A549 (cell line): ENCODE measurements around the gene PPP4R4. TPM values are rescaled to one million over a fixed set of nuclear protein-coding genes. Genes with fewer than 3 reads are reported as not detected.

ENCODE experiments used
- ATAC-seq, 2 experiments: fragments of 200-7000 bp in 1 of 2; fragments of >200 bp in 1 of 2; cut with Nextera tagmentation in 1 of 2; cut with Tn5 transposase in 1 of 2; 3 replicates each; pipeline versions ENCODE4 v1.8.0 to v1.9.1; 2018 to 2020; ENCODE audit warnings: mild to moderate bottlenecking in 1 of 2, moderate library complexity in 1 of 2
- CTCF ChIA-PET: fragments of 300-600 bp; sonication (Branson Sonifier 250); formaldehyde crosslinking; extraction: SDS; loops from one replicate; lab custom pipeline; 2021; ENCODE audit warnings: antibody characterized with exemption, inconsistent platforms; lab: Yijun Ruan, JAX
- POLR2A ChIA-PET: fragments of 350-600 bp; formaldehyde crosslinking; extraction: SDS; loops from one replicate; lab custom pipeline; 2021; ENCODE audit warnings: antibody characterized with exemption, inconsistent platforms; lab: Yijun Ruan, JAX
- DNase-seq, 2 experiments: peaks; one replicate each; pipeline versions ENCODE4 v3.0.0 to v3.0.0-alpha.2; 2011 to 2016; ENCODE audit warnings: low read depth in 1 of 2, low spot score in 1 of 2
- FAIRE-seq: peaks from 2 replicates; lab custom pipeline; 2011; peaks lifted over from hg19 to GRCh38; lab: Jason Lieb, UNC
- H3K27ac ChIP-seq, 2 experiments: fragments of >200 bp; sonication (Bioruptor Twin); formaldehyde crosslinking; 3 replicates each; pipeline ENCODE4 v1.5.1; 2016 to 2017
- H3K4me1 ChIP-seq: fragments of >200 bp; sonication (Bioruptor Twin); formaldehyde crosslinking; 3 replicates; pipeline ENCODE4 v1.6.1; 2016
- H3K4me2 ChIP-seq: fragments of >200 bp; sonication (Bioruptor Twin); formaldehyde crosslinking; 3 replicates; pipeline ENCODE4 v1.6.1; 2016
- H3K4me3 ChIP-seq: fragments of >200 bp; sonication (Bioruptor Twin); formaldehyde crosslinking; 3 replicates; pipeline ENCODE4 v1.5.1; 2016
- H3K9me3 ChIP-seq: fragments of >200 bp; sonication (Bioruptor Twin); formaldehyde crosslinking; 3 replicates; pipeline ENCODE4 v1.6.1; 2016
- BHLHE40 ChIP-seq: IDR thresholded peaks from 2 replicates; pipeline ENCODE4 v1.6.1; 2012; ENCODE audit warnings: low read depth, low read length, inconsistent platforms
- CBX2 ChIP-seq: fragments of 200-600 bp; sonication (generic); IDR thresholded peaks from 2 replicates; pipeline ENCODE4 v1.6.1; 2016; ENCODE audit warnings: low read depth, mild to moderate bottlenecking, borderline replicate concordance
- CBX8 ChIP-seq: fragments of 200-600 bp; sonication (generic); IDR thresholded peaks from 2 replicates; pipeline ENCODE4 v1.6.1; 2016
- CHD2 ChIP-seq: fragments of 150-350 bp; IDR thresholded peaks from 2 replicates; pipeline ENCODE4 v1.6.1; 2014; ENCODE audit warnings: low read length; ENCODE audit not compliant: partially characterized antibody
- E2F6 ChIP-seq: IDR thresholded peaks from 2 replicates; pipeline ENCODE4 v1.6.1; 2012; ENCODE audit warnings: low read depth, borderline replicate concordance
- EHF ChIP-seq: fragments of 250-450 bp; sonication (Bioruptor Pico); IDR thresholded peaks from 2 replicates; pipeline ENCODE4 v1.5.0; 2020; ENCODE audit warnings: mild to moderate bottlenecking
- EP300 ChIP-seq, 2 experiments: fragments of >200 bp; sonication (Bioruptor Twin); formaldehyde crosslinking; IDR thresholded peaks; 2 replicates in 1 of 2; 3 replicates in 1 of 2; pipeline ENCODE4 v1.6.1; 2016 to 2017
- FOSB ChIP-seq: fragments of 250-450 bp; sonication (Bioruptor Pico); IDR thresholded peaks from 2 replicates; pipeline ENCODE4 v1.5.0; 2020; ENCODE audit warnings: mild to moderate bottlenecking, moderate library complexity
- FOSL2 ChIP-seq, 2 experiments: fragments of 450-650 bp in 1 of 2; fragments of >200 bp in 1 of 2; sonication (Bioruptor Twin) in 1 of 2; formaldehyde crosslinking; IDR thresholded peaks; 2 replicates each; pipeline versions ENCODE4 v1.5.0 to v1.6.1; 2016 to 2020; ENCODE audit warnings: mild to moderate bottlenecking in 1 of 2, moderate library complexity in 1 of 2
- GATA3 ChIP-seq: IDR thresholded peaks from 2 replicates; pipeline ENCODE4 v1.6.1; 2012; ENCODE audit warnings: borderline replicate concordance
- HEYL ChIP-seq: fragments of 250-450 bp; sonication (Bioruptor Pico); IDR thresholded peaks from 2 replicates; pipeline ENCODE4 v1.8.0; 2021; ENCODE audit warnings: mild to moderate bottlenecking, moderate library complexity
- HMGXB4 ChIP-seq: fragments of 250-450 bp; sonication (Bioruptor Pico); IDR thresholded peaks from 2 replicates; pipeline ENCODE4 v1.5.0; 2021; ENCODE audit warnings: mild to moderate bottlenecking, moderate library complexity, borderline replicate concordance
- HOXA7 ChIP-seq: fragments of 250-450 bp; sonication (Bioruptor Pico); IDR thresholded peaks from 2 replicates; pipeline ENCODE4 v1.5.0; 2020; ENCODE audit warnings: mild to moderate bottlenecking, moderate library complexity
- KDM5A ChIP-seq: fragments of 200-600 bp; sonication (generic); IDR thresholded peaks from 2 replicates; pipeline ENCODE4 v1.6.1; 2016; ENCODE audit warnings: antibody characterized with exemption, mild to moderate bottlenecking
- MAFK ChIP-seq: fragments of 450-650 bp; IDR thresholded peaks from 2 replicates; pipeline ENCODE4 v1.6.1; 2014; ENCODE audit not compliant: partially characterized antibody
- MAX ChIP-seq: IDR thresholded peaks from 2 replicates; pipeline ENCODE4 v1.6.1; 2012
- NFE2L2 ChIP-seq: fragments of 150-350 bp; conservative IDR thresholded peaks from 2 replicates; pipeline ENCODE4 v1.6.1; 2014; ENCODE audit warnings: low read length
- NPAS2 ChIP-seq: fragments of 250-450 bp; sonication (Bioruptor Pico); IDR thresholded peaks from 2 replicates; pipeline ENCODE4 v1.8.0; 2022; ENCODE audit warnings: mild to moderate bottlenecking, moderate library complexity, borderline replicate concordance
- RCOR1 ChIP-seq: fragments of 150-350 bp; IDR thresholded peaks from 2 replicates; pipeline ENCODE4 v1.6.1; 2014; ENCODE audit warnings: antibody characterized with exemption, low read length, low read depth
- REST ChIP-seq: fragments of 200-600 bp; sonication (generic); IDR thresholded peaks from 2 replicates; pipeline ENCODE4 v1.6.1; 2016; ENCODE audit warnings: antibody characterized with exemption, mild to moderate bottlenecking, moderate library complexity
- RFX5 ChIP-seq: fragments of 450-650 bp; IDR thresholded peaks from 2 replicates; pipeline ENCODE4 v1.7.1; 2014; ENCODE audit warnings: antibody characterized with exemption, mild to moderate bottlenecking, moderate library complexity
- SREBF2 ChIP-seq: fragments of 450-650 bp; IDR thresholded peaks from 2 replicates; pipeline ENCODE4 v1.6.1; 2014; ENCODE audit warnings: mild to moderate bottlenecking, moderate library complexity
- TP53 ChIP-seq: fragments of 250-450 bp; sonication (Bioruptor Pico); IDR thresholded peaks from 2 replicates; pipeline ENCODE4 v1.5.0; 2021; ENCODE audit warnings: mild to moderate bottlenecking, moderate library complexity
- USF2 ChIP-seq: fragments of 450-650 bp; IDR thresholded peaks from 2 replicates; pipeline ENCODE4 v1.6.1; 2014; ENCODE audit warnings: antibody characterized with exemption
- ZC3H11A ChIP-seq: fragments of 450-650 bp; IDR thresholded peaks from 2 replicates; pipeline ENCODE4 v1.6.1; 2014; ENCODE audit warnings: antibody characterized with exemption, mild to moderate bottlenecking
- ZFP36 ChIP-seq: fragments of 450-650 bp; IDR thresholded peaks from 2 replicates; pipeline ENCODE4 v1.6.1; 2014; ENCODE audit warnings: borderline replicate concordance; ENCODE audit not compliant: partially characterized antibody
- WGBS: methylation state at CpG from one replicate; pipeline ENCODE4 v1.1.6; 2017; ENCODE audit errors: missing lambda C conversion rate; 5-methylcytosine and 5-hydroxymethylcytosine counted together
- polyA plus RNA-seq, 4 experiments: library from polyadenylated mRNA; depleted of rRNA in 3 of 4; stranded (reverse); fragments of >200 nt; fragmentation: RNase III in 1 of 4; extraction: RNeasy Plus Mini Kit Qiagen cat#74134 plus additional on column Dnase treatment in 1 of 4; gene quantifications; 2 replicates in 3 of 4; 3 replicates in 1 of 4; pipeline ENCODE4 v1.2.3, GENCODE V29; 2011 to 2017

The PPP4R4 gene
- polyA plus RNA-seq, 2 of the 4 experiments (the other 2 are of a cell fraction): 0.12 to 0.25 TPM

GRCh38 chr14:94290197-94290596 is 116.1 kb downstream of the PPP4R4 start:
- ATAC-seq (no peak), DNase-seq (no peak), FAIRE-seq (no peak)
- Histone ChIP-seq H3K9me3 (no peaks in the 10 kb centered on the region), H3K27ac (no peak overlapping the region), H3K4me3 (no peak overlapping the region), H3K4me2 (no peak overlapping the region)
- POLR2A ChIA-PET: no interaction called here
- 22% methylated on average over 8 of the region's 8 CpGs for WGBS
- TF ChIP-seq REST: no peak
- no peak for TF ChIP-seq SREBF2
- TF ChIP-seq FOSB (CRISPR knock-in tag): no peak
- no peak for TF ChIP-seq CHD2
- TF ChIP-seq RCOR1: no peak
- TF ChIP-seq CBX8: no peak
- TF ChIP-seq ZC3H11A: no peak
- no peak for TF ChIP-seq KDM5A
- no peak for TF ChIP-seq GATA3
- TF ChIP-seq BHLHE40: no peak
- no peak for TF ChIP-seq HMGXB4 (CRISPR knock-in tag)
- no peak for TF ChIP-seq CBX2
- TF ChIP-seq EHF (CRISPR knock-in tag): no peak
- no peak for TF ChIP-seq MAFK
- TF ChIP-seq TP53 (CRISPR knock-in tag): no peak
- TF ChIP-seq MAX: no peak
- TF ChIP-seq, all 56 proteins: peak for 0
- no peaks in the 10 kb centered on the region for H3K4me1 ChIP-seq
- CTCF ChIA-PET: interaction anchor here (1.0 kb wide), 1 partner anchor 20 kb away, joined by 3 read pairs; no protein-coding TSS in a partner anchor

GRCh38 chr14:94291159-94291905 is 117.2 kb downstream of the PPP4R4 start:
- 54% methylated on average over 13 of the region's 13 CpGs for WGBS
- ChIA-PET CTCF (no interaction called here), POLR2A (no interaction called here)
- no peaks in the 10 kb centered on the region for H3K9me3 ChIP-seq
- no peak for ATAC-seq
- no peak overlapping the region for H3K4me3 ChIP-seq
- no peak overlapping the region for H3K4me2 ChIP-seq
- TF ChIP-seq FOSL2 (IDR thresholded peaks at IDR 0.05) (no peak), FOSL2 (CRISPR knock-in tag; IDR thresholded peaks at IDR 0.05) (no peak), RFX5 (no peak), FOSB (CRISPR knock-in tag) (no peak), EP300 (IDR thresholded peaks at IDR 0.05) (no peak), EHF (CRISPR knock-in tag) (no peak), USF2 (no peak), ZFP36 (no peak), NFE2L2 (no peak), E2F6 (no peak), HOXA7 (no peak), HEYL (CRISPR knock-in tag) (no peak), NPAS2 (CRISPR knock-in tag) (no peak), REST (no peak), MAFK (no peak)
- no peak overlapping the region for H3K27ac ChIP-seq
- no peak for FAIRE-seq
- no peaks in the 10 kb centered on the region for H3K4me1 ChIP-seq
- DNase-seq: no peak
